ENCODE results near the gene ANAPC1.
"Not testable (repeated sequence)": the region's sequence is repeated elsewhere in the genome, so short reads cannot be mapped to it uniquely, and the experiment has no call there.

Gene ANAPC1

GRCh38 chr2:111910609-111911277 lies 26.8 kb upstream of the ANAPC1 start:
- H3K36me3 ChIP-seq (ENCODE audit: low read depth) = no peaks in the 10 kb centered on the region
- no peak for TF ChIP-seq CTCF (IDR thresholded peaks at IDR 0.05; ENCODE audit: poor library complexity, severe bottlenecking)
- DNase-seq (ENCODE audit: low spot score) (no peak), ATAC-seq (ENCODE audit: low read depth) (no peak)
- no peaks in the 10 kb centered on the region for H3K4me1 ChIP-seq (ENCODE audit: insufficient read depth, poor library complexity, severe bottlenecking)
- H3K27ac ChIP-seq (ENCODE audit: poor library complexity, severe bottlenecking) = no peak overlapping the region
- no peak overlapping the region for H3K4me3 ChIP-seq (ENCODE audit: severe bottlenecking)
- no peaks in the 10 kb centered on the region for H3K9me3 ChIP-seq (ENCODE audit: severe bottlenecking)
- H3K27me3 ChIP-seq (ENCODE audit: insufficient read depth, poor library complexity, severe bottlenecking) = no peaks in the 10 kb centered on the region

DNA sequence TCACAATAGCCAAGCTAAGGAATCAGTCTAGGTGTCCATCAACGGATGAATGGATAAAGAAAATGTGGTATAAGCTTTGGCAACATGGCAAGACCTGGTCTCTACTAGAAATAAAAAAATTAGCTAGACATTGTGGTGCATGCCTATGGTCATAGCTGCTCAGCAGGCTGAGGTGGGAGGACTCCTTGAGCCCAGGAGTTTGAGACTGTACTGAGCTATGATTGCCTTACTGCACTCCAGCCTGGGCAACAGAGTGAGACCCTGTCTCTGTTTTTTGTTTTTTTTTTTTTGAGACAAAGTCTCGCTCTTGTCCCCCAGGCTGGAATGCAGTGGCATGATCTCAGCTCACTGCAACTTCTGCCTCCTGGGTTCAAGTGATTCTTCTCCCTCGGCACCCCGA lies 26.0 kb upstream of the ANAPC1 start:
- H3K36me3 ChIP-seq (ENCODE audit: low read depth); H3K4me3 ChIP-seq (ENCODE audit: severe bottlenecking); ATAC-seq (ENCODE audit: low read depth); DNase-seq (ENCODE audit: low spot score); H3K27me3 ChIP-seq (ENCODE audit: insufficient read depth, poor library complexity, severe bottlenecking); H3K27ac ChIP-seq (ENCODE audit: poor library complexity, severe bottlenecking); H3K9me3 ChIP-seq (ENCODE audit: severe bottlenecking); H3K4me1 ChIP-seq (ENCODE audit: insufficient read depth, poor library complexity, severe bottlenecking): not testable (repeated sequence)

DNA sequence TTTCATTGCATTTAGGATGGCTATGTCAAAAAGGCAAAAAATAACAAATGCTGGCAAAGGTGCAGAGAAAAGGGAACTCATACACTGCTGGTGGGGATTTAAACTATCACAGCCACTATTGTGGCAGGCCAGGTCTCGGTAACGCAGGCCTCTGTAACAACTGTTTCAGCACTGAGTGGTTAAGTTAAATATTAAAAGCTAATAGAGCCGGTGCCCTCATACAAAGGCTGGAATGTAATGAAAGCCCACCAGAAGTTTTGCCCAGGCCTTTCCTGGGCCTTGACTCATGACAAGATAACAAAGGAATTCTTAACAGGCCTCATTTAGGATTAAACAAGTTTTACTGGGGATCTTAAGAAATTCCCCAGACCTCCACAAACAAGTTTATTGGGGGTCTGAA lies 25.1 kb upstream of the ANAPC1 start:
- no peaks in the 10 kb centered on the region for H3K27me3 ChIP-seq (ENCODE audit: insufficient read depth, poor library complexity, severe bottlenecking)
- ATAC-seq (ENCODE audit: low read depth) (no peak), DNase-seq (ENCODE audit: low spot score) (no peak)
- TF ChIP-seq CTCF (IDR thresholded peaks at IDR 0.05; ENCODE audit: poor library complexity, severe bottlenecking) = no peak
- H3K4me1 ChIP-seq (ENCODE audit: insufficient read depth, poor library complexity, severe bottlenecking) = no peaks in the 10 kb centered on the region
- H3K9me3 ChIP-seq (ENCODE audit: severe bottlenecking) = no peaks in the 10 kb centered on the region
- no peaks in the 10 kb centered on the region for H3K36me3 ChIP-seq (ENCODE audit: low read depth)
- H3K27ac ChIP-seq (ENCODE audit: poor library complexity, severe bottlenecking) = no peak overlapping the region
- no peak overlapping the region for H3K4me3 ChIP-seq (ENCODE audit: severe bottlenecking)

GRCh38 chr2:111908578-111908977 lies 24.6 kb upstream of the ANAPC1 start:
- no peaks in the 10 kb centered on the region for H3K4me1 ChIP-seq (ENCODE audit: insufficient read depth, poor library complexity, severe bottlenecking)
- DNase-seq (ENCODE audit: low spot score) = no peak

GRCh38 chr2:111905990-111906735 lies 22.2 kb upstream of the ANAPC1 start:
- H3K4me1 ChIP-seq (ENCODE audit: insufficient read depth, poor library complexity, severe bottlenecking) = no peaks in the 10 kb centered on the region
- no peak overlapping the region for H3K27ac ChIP-seq (ENCODE audit: poor library complexity, severe bottlenecking)
- H3K27me3 ChIP-seq (ENCODE audit: insufficient read depth, poor library complexity, severe bottlenecking) = peaks cover under 1% of the 10 kb centered on the region
- no peak overlapping the region for H3K4me3 ChIP-seq (ENCODE audit: severe bottlenecking)
- no peak for TF ChIP-seq CTCF (IDR thresholded peaks at IDR 0.05; ENCODE audit: poor library complexity, severe bottlenecking)
- DNase-seq (ENCODE audit: low spot score) = no peak
- H3K9me3 ChIP-seq (ENCODE audit: severe bottlenecking) = no peaks in the 10 kb centered on the region
- H3K36me3 ChIP-seq (ENCODE audit: low read depth) = no peaks in the 10 kb centered on the region
- ATAC-seq (ENCODE audit: low read depth) = no peak

More at GRCh38 chr2:111908578-111908977, 24.6 kb upstream of the ANAPC1 start:
- Histone ChIP-seq H3K36me3 (ENCODE audit: low read depth) (no peaks in the 10 kb centered on the region), H3K9me3 (ENCODE audit: severe bottlenecking) (no peaks in the 10 kb centered on the region), H3K27ac (ENCODE audit: poor library complexity, severe bottlenecking) (no peak overlapping the region), H3K27me3 (ENCODE audit: insufficient read depth, poor library complexity, severe bottlenecking) (no peaks in the 10 kb centered on the region), H3K4me3 (ENCODE audit: severe bottlenecking) (no peak overlapping the region)
- TF ChIP-seq CTCF (IDR thresholded peaks at IDR 0.05; ENCODE audit: poor library complexity, severe bottlenecking) = no peak
- ATAC-seq (ENCODE audit: low read depth) = no peak

- not testable (repeated sequence) for H3K36me3 ChIP-seq (ENCODE audit: low read depth); ATAC-seq (ENCODE audit: low read depth); H3K27me3 ChIP-seq (ENCODE audit: insufficient read depth, poor library complexity, severe bottlenecking); H3K4me3 ChIP-seq (ENCODE audit: severe bottlenecking); H3K9me3 ChIP-seq (ENCODE audit: severe bottlenecking); H3K27ac ChIP-seq (ENCODE audit: poor library complexity, severe bottlenecking); H3K4me1 ChIP-seq (ENCODE audit: insufficient read depth, poor library complexity, severe bottlenecking); DNase-seq (ENCODE audit: low spot score)
Observed at GRCh38 chr2:111905475-111905869, 21.5 kb upstream of the ANAPC1 start.
